ENCODE results near the gene MT2A. TPM values are rescaled to one million over a fixed set of nuclear protein-coding genes. Genes with fewer than 3 reads are reported as not detected.

MT2A gene
- total and polyA plus RNA-seq, 2 donors (not counting 1 experiment from before 2014, with no cell fraction given), result 3.1 to 14.4 TPM

- Histone ChIP-seq H3K4me1 (ENCODE audit: control insufficient read depth in 2 of 2, insufficient read depth in 2 of 2, low read length in 2 of 2) (no peaks in the 10 kb centered on the region), H3K27me3 (replicated peaks in 1 of 4; ENCODE audit: control extremely low read depth in 1 of 4, control insufficient read depth in 3 of 4, insufficient read depth in 4 of 4, low read length in 3 of 4) (no peaks in the 10 kb centered on the region), H3K4me2 (replicated peaks; ENCODE audit: low read depth, low read length, poor library complexity, severe bottlenecking) (no peak overlapping the region), H3K4me3 (ENCODE audit: control extremely low read depth in 1 of 5, extremely low read depth in 1 of 5, insufficient read depth in 1 of 5, low read depth in 2 of 5, low read length in 4 of 5) (no peak overlapping the region), H3K27ac (ENCODE audit: low read length in 2 of 2) (no peak overlapping the region), H3K9me3 (ENCODE audit: control extremely low read depth in 1 of 3, control insufficient read depth in 2 of 3, insufficient read depth in 1 of 3, low read length in 2 of 3) (peaks cover 0 to 3% (median 0%) of the 10 kb centered on the region in 3 donors), H2AFZ (ENCODE audit: insufficient read depth, low read depth, low read length, poor library complexity, severe bottlenecking) (no peak overlapping the region), H3K36me3 (replicated peaks in 1 of 2; ENCODE audit: control extremely low read depth in 1 of 2, control insufficient read depth in 1 of 2, extremely low read depth in 1 of 2, insufficient read depth in 2 of 2, low read length in 1 of 2) (no peaks in the 10 kb centered on the region), H3K9ac (ENCODE audit: low read length) (no peak overlapping the region), H3K79me2 (ENCODE audit: control insufficient read depth, insufficient read depth, low read length) (no peaks in the 10 kb centered on the region), H4K20me1 (ENCODE audit: control insufficient read depth, insufficient read depth, low read length, poor library complexity, severe bottlenecking) (no peaks in the 10 kb centered on the region)
- POLR2A ChIA-PET, result no interaction called here
- intact Hi-C loops (cut with micrococcal nuclease), result no loop called here
- Mint-ChIP-seq H3K9me3 (ENCODE audit: insufficient read depth) (no peaks in the 10 kb centered on the region), H3K27ac (no peak overlapping the region), H3K27me3 (peaks cover 10% of the 10 kb centered on the region), H3K4me3 (no peak overlapping the region), H3K4me1 (no peaks in the 10 kb centered on the region)
- ATAC-seq (ENCODE audit: low read depth) (no peak), DNase-seq (no peak)
- no peak for TF ChIP-seq CTCF (IDR thresholded peaks at IDR 0.05)
- TF ChIP-seq EZH2 (IDR thresholded peaks at IDR 0.05; ENCODE audit: borderline replicate concordance, insufficient read depth, low read depth, low read length, poor library complexity, severe bottlenecking), result no peak
- 97% methylated on average over 7 of the region's 11 CpGs for WGBS (ENCODE audit: insufficient coverage)
- CTCF ChIA-PET, result no interaction called here
Measured at GRCh38 chr16:56571525-56571924, 36.9 kb upstream of the MT2A start.

- Histone ChIP-seq H2AFZ (ENCODE audit: insufficient read depth, low read depth, low read length, poor library complexity, severe bottlenecking) (no peak overlapping the region), H3K9me3 (ENCODE audit: control extremely low read depth in 1 of 3, control insufficient read depth in 2 of 3, insufficient read depth in 1 of 3, low read length in 2 of 3) (peaks cover 0 to 3% (median 0%) of the 10 kb centered on the region in 3 donors), H3K27me3 (replicated peaks in 1 of 4; ENCODE audit: control extremely low read depth in 1 of 4, control insufficient read depth in 3 of 4, insufficient read depth in 4 of 4, low read length in 3 of 4) (no peaks in the 10 kb centered on the region), H3K27ac (ENCODE audit: low read length in 2 of 2) (no peak overlapping the region), H3K4me1 (ENCODE audit: control insufficient read depth in 2 of 2, insufficient read depth in 2 of 2, low read length in 2 of 2) (peaks cover 0 to 3% of the 10 kb centered on the region in 2 donors), H3K79me2 (ENCODE audit: control insufficient read depth, insufficient read depth, low read length) (no peaks in the 10 kb centered on the region), H4K20me1 (ENCODE audit: control insufficient read depth, insufficient read depth, low read length, poor library complexity, severe bottlenecking) (no peaks in the 10 kb centered on the region), H3K4me3 (ENCODE audit: control extremely low read depth in 1 of 5, extremely low read depth in 1 of 5, insufficient read depth in 1 of 5, low read depth in 2 of 5, low read length in 4 of 5) (no peak overlapping the region), H3K9ac (ENCODE audit: low read length) (no peak overlapping the region), H3K36me3 (replicated peaks in 1 of 2; ENCODE audit: control extremely low read depth in 1 of 2, control insufficient read depth in 1 of 2, extremely low read depth in 1 of 2, insufficient read depth in 2 of 2, low read length in 1 of 2) (no peaks in the 10 kb centered on the region), H3K4me2 (replicated peaks; ENCODE audit: low read depth, low read length, poor library complexity, severe bottlenecking) (no peak overlapping the region)
- H3K4me3 Mint-ChIP-seq, result no peak overlapping the region
- ChIA-PET CTCF (no interaction called here), POLR2A (no interaction called here)
- H3K27me3 Mint-ChIP-seq, result peaks cover 3% of the 10 kb centered on the region
- TF ChIP-seq EZH2 (IDR thresholded peaks at IDR 0.05; ENCODE audit: borderline replicate concordance, insufficient read depth, low read depth, low read length, poor library complexity, severe bottlenecking) (no peak), CTCF (IDR thresholded peaks at IDR 0.05) (no peak)
- DNase-seq (no peak), ATAC-seq (ENCODE audit: low read depth) (no peak)
- H3K27ac Mint-ChIP-seq, result no peak overlapping the region
- peaks cover 1% of the 10 kb centered on the region for H3K4me1 Mint-ChIP-seq
- WGBS (ENCODE audit: insufficient coverage), result no CpG with 5 or more reads among the region's 1 CpG
- H3K9me3 Mint-ChIP-seq (ENCODE audit: insufficient read depth), result no peaks in the 10 kb centered on the region
- intact Hi-C loops (cut with micrococcal nuclease), result no loop called here
Measured at GRCh38 chr16:56574625-56575024, 33.8 kb upstream of the MT2A start.
